Measurements from ENCODE around the gene MYBPC2.
"Not testable (repeated sequence)": the region's sequence is repeated elsewhere in the genome, so short reads cannot be mapped to it uniquely, and the experiment has no call there.

The MYBPC2 gene

GRCh38 chr19:50432221-50433028 is at the start of gene MYBPC2:
Gene MYBPC2, plus strand, starts transcription at chr19:50432892. Its CDS starts 62 bp downstream, at chr19:50432954.
- FAIRE-seq (no peak), DNase-seq (ENCODE audit: low spot score) (no peak)

- DNase-seq (ENCODE audit: low spot score) (no peak), FAIRE-seq (no peak)
Observed at GRCh38 chr19:50383001-50383851, 49.5 kb upstream of the MYBPC2 start.

GRCh38 chr19:50383852-50384684 is 48.6 kb upstream of the MYBPC2 start, which contains the start of gene POLD1:
Gene POLD1, plus strand, starts transcription at chr19:50384347. Its CDS starts 14,505 bp downstream, at chr19:50398852.
- DNase-seq (ENCODE audit: low spot score) (peak; percentile 93), FAIRE-seq (peak; percentile 65)

GRCh38 chr19:50384685-50385535 is 47.8 kb upstream of the MYBPC2 start:
- no peak for FAIRE-seq
- DNase-seq (ENCODE audit: low spot score), result peak; percentile 34

GRCh38 chr19:50387176-50387867 is 45.4 kb upstream of the MYBPC2 start:
- FAIRE-seq (no peak), DNase-seq (ENCODE audit: low spot score) (no peak)

GRCh38 chr19:50387868-50388245 is 44.8 kb upstream of the MYBPC2 start:
- no peak for FAIRE-seq
- DNase-seq (ENCODE audit: low spot score), result no peak

- not testable (repeated sequence) for FAIRE-seq; DNase-seq (ENCODE audit: low spot score)
Observed at GRCh38 chr19:50390295-50390694, 42.4 kb upstream of the MYBPC2 start.

- not testable (repeated sequence) for FAIRE-seq; DNase-seq (ENCODE audit: low spot score)
Observed at GRCh38 chr19:50390952-50391351, 41.7 kb upstream of the MYBPC2 start.

GRCh38 chr19:50392759-50393158 is 39.9 kb upstream of the MYBPC2 start:
- FAIRE-seq (no peak), DNase-seq (ENCODE audit: low spot score) (no peak)

- FAIRE-seq (no peak), DNase-seq (ENCODE audit: low spot score) (no peak)
Observed at GRCh38 chr19:50393589-50393988, 39.1 kb upstream of the MYBPC2 start.

- no peak for FAIRE-seq
- no peak for DNase-seq (ENCODE audit: low spot score)
Observed at GRCh38 chr19:50394017-50394416, 38.7 kb upstream of the MYBPC2 start.

GRCh38 chr19:50398675-50399367 is 33.9 kb upstream of the MYBPC2 start:
- no peak for DNase-seq (ENCODE audit: low spot score)

GRCh38 chr19:50399368-50399745 is 33.3 kb upstream of the MYBPC2 start:
- DNase-seq (ENCODE audit: low spot score) (no peak), FAIRE-seq (no peak)

More at GRCh38 chr19:50398675-50399367, 33.9 kb upstream of the MYBPC2 start:
- FAIRE-seq, result no peak

- FAIRE-seq (no peak), DNase-seq (ENCODE audit: low spot score) (no peak)
Observed at GRCh38 chr19:50401605-50402450, 30.9 kb upstream of the MYBPC2 start.

- DNase-seq (ENCODE audit: low spot score), result no peak
- no peak for FAIRE-seq
Observed at GRCh38 chr19:50402544-50403301, 30.0 kb upstream of the MYBPC2 start.

GRCh38 chr19:50406156-50406820 is 26.4 kb upstream of the MYBPC2 start:
- no peak for FAIRE-seq
- DNase-seq (ENCODE audit: low spot score), result no peak

GRCh38 chr19:50406829-50407228 is 25.9 kb upstream of the MYBPC2 start:
- FAIRE-seq (no peak), DNase-seq (ENCODE audit: low spot score) (no peak)

Measured in RCC 7860 (cell line).